ENCODE data around the gene IL11RA. TPM values are rescaled to one million over a fixed set of nuclear protein-coding genes. Genes with fewer than 3 reads are reported as not detected.

Gene IL11RA
- total and polyA plus RNA-seq, 2 of the 8 experiments (the other 6 are each of a cell fraction or from before 2014, with no cell fraction given): 5.5 to 9.1 TPM

- Histone ChIP-seq H3K9ac (replicated peaks in 1 of 4; ENCODE audit: extremely low read depth in 1 of 4, low read depth in 3 of 4, low read length in 3 of 4) (peak overlapping the region in 1 of 4 experiments; percentile 28; a peak in 1 of 7 replicates), H3K79me2 (ENCODE audit: control insufficient read depth in 1 of 2, insufficient read depth in 2 of 2, low read length in 2 of 2) (peaks cover 0 to 12% of the 10 kb centered on the region in 2 experiments; a peak in 1 of 4 replicates), H3K36me3 (ENCODE audit: control insufficient read depth in 2 of 4, insufficient read depth in 4 of 4, low read length in 3 of 4) (peaks cover 3 to 23% (median 8%) of the 10 kb centered on the region in 4 experiments; a peak in 7 of 8 replicates), H3K79me1 (ENCODE audit: low read depth, low read length) (peaks cover 6% of the 10 kb centered on the region; the same call in 1 of the 2 replicates), H4K20me1 (replicated peaks in 1 of 2; ENCODE audit: control insufficient read depth in 1 of 2, insufficient read depth in 2 of 2, low read length in 2 of 2) (peaks cover 2 to 12% of the 10 kb centered on the region in 2 experiments), H3K4ac (replicated peaks; ENCODE audit: insufficient read length, low read depth, low read length) (no peak overlapping the region), H2AK5ac (ENCODE audit: low read depth, low read length) (no peak overlapping the region), H3K23me2 (ENCODE audit: low read depth, low read length) (peaks cover 15% of the 10 kb centered on the region), H3K4me1 (replicated peaks in 1 of 4; ENCODE audit: control insufficient read depth in 3 of 4, insufficient read depth in 4 of 4, low read length in 3 of 4) (peaks cover 6 to 32% (median 15%) of the 10 kb centered on the region in 4 experiments), H2BK120ac (replicated peaks; ENCODE audit: low read depth, low read length) (no peak overlapping the region), H4K91ac (replicated peaks; ENCODE audit: insufficient read length, low read length) (no peak overlapping the region), H4K5ac (ENCODE audit: insufficient read length, low read depth, low read length) (no peak overlapping the region), H4K8ac (ENCODE audit: extremely low read depth, insufficient read depth, low read length) (no peak overlapping the region), H3K27me3 (replicated peaks in 1 of 4; ENCODE audit: control insufficient read depth in 3 of 4, extremely low read depth in 1 of 4, insufficient read depth in 3 of 4, low read length in 3 of 4) (no peaks in the 10 kb centered on the region; a peak in 1 of 7 replicates), H2BK20ac (ENCODE audit: low read length) (no peak overlapping the region), H3K9me3 (ENCODE audit: insufficient read depth in 2 of 2, low read depth in 1 of 2, low read length in 1 of 2) (no peaks in the 10 kb centered on the region), H3K18ac (ENCODE audit: extremely low read depth, low read length) (no peak overlapping the region), H3K23ac (ENCODE audit: insufficient read length) (no peak overlapping the region), H2BK12ac (ENCODE audit: low read depth, low read length) (no peak overlapping the region), H3K4me3 (ENCODE audit: extremely low read depth in 1 of 4, insufficient read depth in 2 of 4, low read depth in 3 of 4, low read length in 4 of 4) (peak overlapping the region; percentile 48 to 65 (median 57)), H3K4me2 (ENCODE audit: insufficient read depth in 1 of 2, low read depth in 2 of 2, low read length in 2 of 2) (peak overlapping the region; percentile 65 to 77), H3K27ac (ENCODE audit: low read depth, low read length) (no peak overlapping the region; the same call in 1 of the 2 replicates), H3K56ac (replicated peaks; ENCODE audit: insufficient read length, low read depth, low read length) (no peak overlapping the region), H2BK5ac (ENCODE audit: low read depth, low read length) (no peak overlapping the region), H2BK15ac (ENCODE audit: low read length) (no peak overlapping the region), H3K14ac (ENCODE audit: insufficient read length) (no peak overlapping the region), H2AFZ (ENCODE audit: low read length) (no peak overlapping the region)
- 91% methylated on average over 4 of the region's 4 CpGs; no CpG with 5 or more reads in 1 of the 2 experiments for WGBS, 2 experiments (ENCODE audit: extremely low coverage in 1 of 2, insufficient coverage in 1 of 2, insufficient read length in 1 of 2, insufficient replicate concordance in 2 of 2, low coverage in 1 of 2, low lambda C conversion rate in 2 of 2, missing lambda C conversion rate in 1 of 2)
- no peak for FAIRE-seq
- ChIA-PET CTCF (ENCODE audit: partially characterized antibody) (interaction anchor here (1.4 to 15.2 kb wide), 3 partner anchors 10 to 51 kb away, joined by 4 to 277 read pairs (median 23); partner anchors contain the start of genes GALT and SIGMAR1), POLR2A (ENCODE audit: partially characterized antibody) (interaction anchor here (1.4 to 12.8 kb wide), 4 partner anchors 11 to 59 kb away, joined by 3 to 127 read pairs (median 48); partner anchors contain the start of genes ARID3C, CCL27 and SIGMAR1)
- TF ChIP-seq ASH2L (IDR thresholded peaks at IDR 0.05; ENCODE audit: low read length) (no peak), RFX5 (IDR thresholded peaks at IDR 0.05; ENCODE audit: borderline replicate concordance, low read depth, low read length) (no peak), BACH1 (IDR thresholded peaks at IDR 0.05; ENCODE audit: low read length) (no peak), ATF3 (IDR thresholded peaks at IDR 0.05; ENCODE audit: insufficient read depth, low read depth, low read length) (no peak), SIRT6 (IDR thresholded peaks at IDR 0.05; ENCODE audit: low read length) (no peak), BCL11A (IDR thresholded peaks at IDR 0.05; ENCODE audit: low read depth in 2 of 2, low read length in 2 of 2) (no peak), CBX5 (IDR thresholded peaks at IDR 0.05; ENCODE audit: low read depth, low read length) (no peak), ATF2 (IDR thresholded peaks at IDR 0.05; ENCODE audit: low read length) (no peak), BRCA1 (IDR thresholded peaks at IDR 0.05; ENCODE audit: low read depth, low read length) (no peak)
- no peak for DNase-seq (ENCODE audit: low read depth in 1 of 2, low spot score in 2 of 2)
Observed at GRCh38 chr9:34651321-34651720, 664 bp upstream of the IL11RA start.

All from H1 (cell line).